ENCODE results near the gene SHH.
"Not testable (repeated sequence)": the region's sequence is repeated elsewhere in the genome, so short reads cannot be mapped to it uniquely, and the experiment has no call there.

The SHH gene

GRCh38 chr7:155840909-155841308 is 28.6 kb upstream of the SHH start:
- no peak overlapping the region for H3K27ac ChIP-seq
- TF ChIP-seq CTCF (IDR thresholded peaks at IDR 0.05) (no peak), ZFX (IDR thresholded peaks at IDR 0.05; ENCODE audit: borderline replicate concordance) (no peak)

GRCh38 chr7:155840262-155840885 is 28.1 kb upstream of the SHH start:
- H3K27ac ChIP-seq, result no peak overlapping the region
- TF ChIP-seq CTCF (IDR thresholded peaks at IDR 0.05) (no peak), ZFX (IDR thresholded peaks at IDR 0.05; ENCODE audit: borderline replicate concordance) (no peak)

GRCh38 chr7:155839461-155839860 is 27.2 kb upstream of the SHH start:
- TF ChIP-seq CTCF (IDR thresholded peaks at IDR 0.05) (no peak), ZFX (IDR thresholded peaks at IDR 0.05; ENCODE audit: borderline replicate concordance) (no peak)
- H3K27ac ChIP-seq, result no peak overlapping the region

GRCh38 chr7:155838312-155838711 is 26.0 kb upstream of the SHH start:
- not testable (repeated sequence) for H3K27ac ChIP-seq

- TF ChIP-seq CTCF (IDR thresholded peaks at IDR 0.05), result no peak
- no peak for TF ChIP-seq ZFX (IDR thresholded peaks at IDR 0.05; ENCODE audit: borderline replicate concordance)
- H3K27ac ChIP-seq, result no peak overlapping the region
Observed at GRCh38 chr7:155837126-155837479, 24.8 kb upstream of the SHH start.

GRCh38 chr7:155836216-155837125 is 24.2 kb upstream of the SHH start:
- no peak overlapping the region for H3K27ac ChIP-seq
- no peak for TF ChIP-seq ZFX (IDR thresholded peaks at IDR 0.05; ENCODE audit: borderline replicate concordance)
- no peak for TF ChIP-seq CTCF (IDR thresholded peaks at IDR 0.05)

- no peak overlapping the region for H3K27ac ChIP-seq
- TF ChIP-seq CTCF (IDR thresholded peaks at IDR 0.05) (no peak), ZFX (IDR thresholded peaks at IDR 0.05; ENCODE audit: borderline replicate concordance) (no peak)
Observed at GRCh38 chr7:155835446-155836215, 23.4 kb upstream of the SHH start.
